Right lung (tissue), 10 donors: ENCODE results near the gene PPIP5K1. TPM values are rescaled to one million over a fixed set of nuclear protein-coding genes. Genes with fewer than 3 reads are reported as not detected.
"Not testable (repeated sequence)": the region's sequence is repeated elsewhere in the genome, so short reads cannot be mapped to it uniquely, and the experiment has no call there.

Experiments used
- DNase-seq, 2 donors: peaks; one replicate each; pipeline ENCODE4 v3.0.0-alpha.2; 2013
- long read RNA-seq, 8 donors: transcript quantifications; one replicate each; lab custom pipeline, GENCODE V29; 2026
- polyA plus RNA-seq, 5 donors: library from polyadenylated mRNA; unstranded; fragments of 120-200 nt; gene quantifications; one replicate each; pipeline versions ENCODE4 v1.2.1 to v1.2.3, GENCODE V29; 2013; ENCODE audit warnings: inconsistent platforms in 1 of 5, low replicate concordance in 1 of 5; ENCODE audit not compliant: insufficient read length in 5 of 5, insufficient read depth in 1 of 5

PPIP5K1 gene
- polyA plus RNA-seq = 10 to 100 TPM; 17.7 to 27.6 (median 25.6) TPM
- long read RNA-seq, donor 1 = 0 reads
- long read RNA-seq, donor 2 = 0 reads
- long read RNA-seq, donor 3 = 0 reads
- long read RNA-seq, donor 4 = 0 reads
- long read RNA-seq, donor 5 = 0 reads
- long read RNA-seq, donor 6 = 0 reads
- long read RNA-seq, donor 7, partial matches to known transcripts = 0 of 1 reads
- long read RNA-seq, donor 7, other reads (novel, unspliced or antisense) = 0 of 1 reads
- long read RNA-seq, donor 8, partial matches to known transcripts = 0 of 1 reads
- long read RNA-seq, donor 8, other reads (novel, unspliced or antisense) = 0 of 1 reads

DNA sequence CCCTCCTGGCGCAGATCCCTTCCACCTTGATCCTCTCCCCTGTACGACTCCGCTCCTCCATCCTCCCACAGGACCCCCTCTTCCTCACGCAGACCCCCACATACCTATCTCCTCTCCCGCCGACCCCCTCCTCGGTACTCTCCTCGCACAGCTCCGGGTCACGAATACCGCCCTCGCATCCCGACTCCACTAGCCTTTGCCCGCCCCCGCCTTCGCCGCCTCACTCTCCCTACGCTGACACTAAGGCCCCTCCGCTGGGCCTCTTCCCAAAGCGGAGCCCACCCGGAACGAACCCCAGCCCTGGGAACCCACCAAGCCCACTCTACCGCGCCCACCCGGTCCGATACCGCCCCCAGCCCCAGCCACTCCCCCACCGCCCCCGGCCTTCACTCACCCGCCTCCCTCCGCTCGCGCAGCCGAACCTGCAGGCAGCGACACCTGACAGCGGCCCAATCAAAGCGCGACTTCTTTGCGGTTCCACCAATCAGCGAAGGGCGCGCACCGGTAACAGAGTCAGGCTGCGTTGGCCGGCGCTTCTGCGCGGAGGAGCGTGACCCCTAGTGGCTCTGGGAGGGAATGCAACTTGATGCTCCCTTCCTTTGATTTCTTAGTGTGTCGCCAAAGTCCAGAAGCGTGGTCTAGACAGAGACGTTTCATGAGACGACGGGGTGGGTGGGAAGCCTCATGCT lies at the start of gene PPIP5K1:
Gene PPIP5K1 (minus strand): TSS at position 431 of the 689 bp plus-strand sequence. CDS start 5,704 bp downstream, outside the sequence.
- not testable (repeated sequence) for DNase-seq

DNA sequence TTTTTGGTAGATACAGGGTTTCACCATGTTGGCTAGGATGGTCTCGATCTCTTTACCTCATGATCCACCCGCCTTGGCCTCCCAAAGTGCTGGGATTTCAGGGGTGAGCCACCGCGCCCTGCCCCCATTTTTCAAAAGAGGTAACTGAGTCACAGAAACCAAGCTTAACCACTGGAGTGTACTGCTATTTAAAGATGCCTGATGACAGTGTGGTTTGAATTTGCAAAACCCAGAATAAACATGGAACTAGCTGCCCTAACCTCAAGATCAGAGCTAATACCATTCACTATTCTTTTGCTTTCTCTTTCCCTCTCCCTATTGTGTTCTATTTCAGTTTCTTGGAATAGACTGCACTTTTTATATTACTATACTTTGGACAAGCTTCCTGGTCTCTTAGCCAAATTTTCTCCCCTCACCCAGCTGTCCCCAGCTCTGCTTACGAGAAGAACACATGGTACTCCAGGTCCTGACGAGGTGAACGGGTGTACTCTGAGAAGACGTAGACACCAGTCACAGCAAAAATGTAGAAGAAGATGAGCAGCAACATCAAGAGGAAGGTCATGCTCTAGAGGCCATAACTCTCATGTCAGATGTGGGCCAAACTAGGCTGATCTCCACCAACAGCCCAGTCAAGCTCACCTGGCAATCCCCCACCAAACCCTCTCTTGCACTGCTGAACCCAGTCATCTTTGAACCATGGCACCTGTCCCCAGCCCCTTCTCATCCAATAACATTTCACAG lies 48.6 kb upstream of the PPIP5K1 start:
- not testable (repeated sequence) for DNase-seq

DNA sequence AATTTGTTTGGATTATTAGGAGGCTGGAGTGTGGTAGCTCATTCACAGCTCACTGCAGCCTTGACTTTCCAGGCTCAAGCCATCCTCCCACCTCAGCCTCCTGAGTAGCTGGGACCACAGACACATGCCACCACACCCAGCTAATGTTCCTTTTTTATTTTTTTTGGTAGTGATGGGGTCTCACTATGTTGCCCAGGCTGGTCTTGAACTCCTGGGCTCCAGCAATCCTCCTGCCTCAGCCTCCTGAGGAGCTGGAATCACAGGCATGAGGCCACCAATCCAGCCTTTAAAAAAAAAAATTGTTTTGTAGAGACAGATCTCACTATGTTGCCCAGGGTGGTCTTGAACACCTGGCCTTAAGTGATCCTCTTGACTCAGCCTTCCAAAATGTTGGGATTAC lies 36.9 kb upstream of the PPIP5K1 start:
- DNase-seq = not testable (repeated sequence)

DNA sequence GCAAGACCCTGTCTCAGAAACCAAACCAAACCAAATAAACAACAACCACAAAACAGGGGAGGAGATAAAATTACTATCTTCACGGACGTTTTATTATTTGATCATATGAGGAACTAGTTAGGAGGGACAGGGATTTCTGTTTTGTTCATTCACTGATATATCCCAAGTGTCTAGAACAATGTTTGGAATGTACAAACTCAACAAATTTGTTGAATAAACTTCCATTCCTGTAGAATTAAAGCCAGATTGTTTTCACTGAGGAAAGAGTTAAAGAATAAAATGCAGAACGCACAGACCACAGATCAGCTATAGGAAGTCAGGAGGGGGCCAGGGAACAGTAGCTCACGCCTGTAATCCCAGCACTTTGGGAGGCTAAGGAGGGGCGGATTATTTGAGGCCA lies 35.1 kb upstream of the PPIP5K1 start:
- DNase-seq = no peak

DNA sequence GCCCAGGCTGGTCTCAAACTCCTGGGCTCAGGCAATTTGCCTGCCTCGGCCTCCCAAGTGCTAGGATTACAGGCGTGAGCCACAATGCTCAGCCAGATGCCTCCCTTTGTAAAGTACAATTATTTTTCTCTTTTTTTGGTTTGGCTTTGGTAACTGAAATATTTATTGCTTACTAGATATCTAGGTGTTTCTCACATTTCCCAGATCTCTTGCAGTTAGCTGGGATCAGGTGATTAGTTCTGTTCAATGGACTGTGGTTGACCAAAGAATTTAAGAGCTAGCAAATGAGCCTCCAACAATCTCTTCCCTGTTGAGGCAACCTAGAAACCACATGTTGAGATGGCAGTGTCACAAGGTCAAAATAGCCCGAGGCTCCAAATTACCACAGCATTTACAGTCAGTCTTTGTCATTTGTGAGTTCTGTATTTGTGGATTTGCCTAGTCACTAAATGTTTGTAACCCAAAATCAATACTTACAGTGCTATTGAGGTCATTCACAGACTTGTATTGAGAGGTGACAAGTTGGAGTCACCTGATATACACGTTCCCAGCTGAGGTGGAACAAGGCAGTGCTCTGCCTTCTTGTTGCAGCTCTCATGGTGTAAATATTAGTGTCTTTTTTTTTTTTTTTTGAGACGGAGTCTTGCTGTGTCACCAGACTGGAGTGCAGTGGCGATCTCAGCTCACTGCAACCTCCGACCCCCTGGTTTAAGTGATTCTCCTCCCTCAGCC lies 32.2 kb upstream of the PPIP5K1 start:
- not testable (repeated sequence) for DNase-seq

DNA sequence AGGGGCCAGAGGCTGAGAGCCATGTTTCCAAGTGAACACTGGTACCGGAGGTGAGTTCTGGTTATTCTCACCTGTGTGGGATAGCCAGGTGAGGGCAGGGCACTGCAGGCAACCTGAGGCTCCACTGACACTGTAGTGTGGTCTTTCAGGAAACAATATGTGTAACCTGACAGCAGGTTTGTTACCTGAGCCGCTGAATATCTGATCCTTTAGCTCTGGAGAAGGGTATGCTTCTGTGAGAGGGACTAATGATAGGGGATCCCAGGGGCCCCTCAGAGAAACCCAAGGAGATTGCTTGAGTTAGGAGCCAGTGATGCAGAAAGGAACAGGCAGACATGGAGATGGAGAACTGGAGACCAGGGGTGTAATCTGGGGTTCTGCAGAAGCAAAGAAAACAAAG lies 28.7 kb upstream of the PPIP5K1 start, which contains the start of gene STRC:
Gene STRC (minus strand): TSS at position 101 of the 400 bp plus-strand sequence. CDS start 78 bp downstream, at position 23.
- DNase-seq = not testable (repeated sequence)

DNA sequence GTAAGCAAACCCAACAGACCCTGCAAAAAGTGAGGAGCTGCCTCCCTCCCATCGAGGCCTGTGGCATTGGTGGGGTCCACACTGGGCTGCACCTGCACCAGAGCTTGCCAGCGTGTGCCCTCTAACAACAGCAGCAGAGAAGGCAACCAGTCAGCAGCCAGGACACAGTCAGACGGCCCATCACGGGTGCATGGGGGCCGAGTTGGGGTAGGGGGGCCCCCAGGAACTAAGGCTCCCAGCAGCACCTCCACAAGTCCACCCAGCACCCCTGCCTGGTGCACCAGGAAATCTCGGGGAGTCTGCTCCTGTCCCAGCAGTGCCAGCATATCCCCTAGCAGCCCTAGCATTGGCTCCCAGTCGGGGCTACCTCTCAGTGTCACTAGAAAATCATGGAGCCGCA lies 27.7 kb upstream of the PPIP5K1 start:
- not testable (repeated sequence) for DNase-seq

DNA sequence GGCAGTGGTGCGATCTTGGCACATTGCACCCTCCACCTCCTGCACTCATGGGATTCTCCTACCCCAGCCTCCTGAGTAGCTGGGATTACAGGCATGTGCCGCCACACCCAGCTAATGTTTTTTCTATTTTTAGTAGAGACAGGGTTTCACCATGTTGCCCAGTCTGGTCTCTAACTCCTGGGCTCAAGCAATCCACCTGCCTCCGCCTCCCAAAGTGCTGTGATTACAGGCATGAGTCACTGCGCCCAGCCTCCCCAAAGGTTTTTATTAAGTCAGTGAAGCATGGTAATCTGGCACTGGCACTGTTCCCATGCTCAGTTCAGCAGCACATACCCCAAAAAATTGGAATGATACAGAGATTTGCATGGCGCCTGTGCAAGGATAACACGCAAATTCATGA lies 12.2 kb upstream of the PPIP5K1 start:
- not testable (repeated sequence) for DNase-seq

DNA sequence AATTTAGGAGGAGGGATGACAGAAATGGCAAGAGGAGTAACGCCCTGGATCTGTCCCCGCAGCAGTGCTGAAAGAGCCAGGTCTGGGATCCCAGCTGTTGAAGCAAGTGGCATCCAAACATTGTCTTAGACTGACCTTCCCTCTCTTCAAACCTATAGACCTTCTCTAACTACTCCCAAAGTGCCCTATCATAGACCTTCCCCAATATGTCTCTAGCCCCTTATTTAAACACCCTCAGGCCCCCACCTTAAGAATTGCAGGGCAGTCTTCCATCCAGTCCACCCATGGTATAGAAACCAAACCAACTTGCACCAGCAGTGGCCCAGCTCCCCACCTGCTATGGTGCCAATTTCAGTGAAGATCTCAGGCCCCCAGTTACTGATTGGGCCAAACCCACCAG lies 10.2 kb upstream of the PPIP5K1 start:
- DNase-seq = not testable (repeated sequence)

DNA sequence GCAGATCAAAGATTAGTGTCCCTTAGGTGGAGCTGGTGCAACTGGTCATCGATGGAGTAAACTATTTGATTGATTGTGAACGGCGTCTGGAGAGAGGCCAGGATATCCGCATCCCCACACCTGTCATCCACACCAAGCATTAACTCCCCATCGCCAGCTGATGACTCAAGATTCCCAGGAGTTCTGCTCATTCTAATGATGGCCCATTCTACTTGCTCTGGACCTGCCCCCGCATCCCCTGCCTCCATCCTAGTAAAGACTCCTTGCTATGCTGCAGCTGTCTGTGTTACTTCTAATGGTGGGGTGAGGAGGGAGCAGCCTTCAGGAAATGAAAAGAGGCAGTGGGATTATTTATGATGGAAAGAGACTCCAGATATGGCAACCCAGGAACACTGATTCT lies 9.1 kb upstream of the PPIP5K1 start:
- DNase-seq = not testable (repeated sequence)

DNA sequence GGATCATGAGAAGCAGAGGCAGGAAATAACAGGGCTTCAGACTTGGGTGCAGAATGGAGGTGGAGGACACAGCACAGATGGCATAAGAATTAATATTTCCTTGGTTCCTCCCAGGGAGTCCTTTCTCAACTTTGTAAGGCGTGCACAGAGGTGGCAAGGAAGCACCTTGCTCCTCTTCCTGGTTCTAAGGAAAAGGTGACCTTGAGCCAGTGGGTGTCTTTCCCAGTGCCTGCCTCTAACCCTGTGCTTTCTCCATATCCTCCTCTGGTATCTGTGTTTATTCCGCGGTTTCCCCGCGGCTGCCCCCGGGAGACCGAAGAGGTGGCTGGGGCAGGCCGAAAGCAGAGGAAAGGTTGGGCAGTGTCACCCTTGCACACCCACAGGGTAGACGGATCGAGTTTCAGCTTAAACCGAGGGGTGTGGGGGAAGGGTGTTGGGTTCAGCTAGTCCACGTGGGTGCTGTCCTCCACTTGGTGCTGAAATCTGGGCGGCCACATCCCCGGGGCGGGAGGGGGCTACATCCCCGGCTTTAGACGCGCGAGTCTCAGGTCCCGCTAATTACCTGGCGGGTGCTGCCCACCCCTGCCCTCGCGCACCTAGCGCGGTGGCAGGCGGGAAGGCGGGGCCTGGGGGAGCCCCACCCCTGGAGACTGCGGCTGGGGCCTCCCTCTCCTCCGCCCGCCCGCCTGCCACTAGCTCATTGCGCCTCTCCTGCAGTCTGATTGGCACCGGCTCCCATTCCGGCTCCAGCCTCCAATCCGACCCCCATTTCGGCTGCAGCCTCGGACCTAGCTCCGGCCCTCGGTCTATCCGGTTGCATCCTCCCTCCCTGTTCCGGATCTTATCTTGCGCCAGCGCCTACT lies 3.6 kb upstream of the PPIP5K1 start, which contains the start of gene CKMT1B:
Gene CKMT1B (plus strand): TSS at position 700 of the 863 bp plus-strand sequence. CDS start 192 bp downstream, outside the sequence.
- not testable (repeated sequence) for DNase-seq

DNA sequence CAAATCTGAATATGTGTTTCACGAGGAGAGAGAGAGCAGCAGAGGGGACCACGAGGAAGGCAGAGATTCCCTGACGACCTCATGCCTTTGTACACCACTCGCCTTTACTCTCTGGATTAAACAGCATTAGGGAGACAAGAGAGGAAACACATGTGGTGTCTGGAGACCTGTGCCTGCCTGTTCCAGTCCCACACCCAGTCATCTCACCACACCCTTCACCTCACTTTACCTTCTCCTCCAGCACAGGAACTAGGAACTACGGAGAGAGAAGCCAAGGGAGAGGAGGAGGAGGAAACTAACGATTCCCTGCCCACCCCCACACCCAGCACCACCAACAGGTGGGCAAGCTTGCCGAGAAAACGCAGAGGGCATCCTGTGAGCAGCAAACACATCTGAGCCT lies 2.8 kb upstream of the PPIP5K1 start:
- not testable (repeated sequence) for DNase-seq

DNA sequence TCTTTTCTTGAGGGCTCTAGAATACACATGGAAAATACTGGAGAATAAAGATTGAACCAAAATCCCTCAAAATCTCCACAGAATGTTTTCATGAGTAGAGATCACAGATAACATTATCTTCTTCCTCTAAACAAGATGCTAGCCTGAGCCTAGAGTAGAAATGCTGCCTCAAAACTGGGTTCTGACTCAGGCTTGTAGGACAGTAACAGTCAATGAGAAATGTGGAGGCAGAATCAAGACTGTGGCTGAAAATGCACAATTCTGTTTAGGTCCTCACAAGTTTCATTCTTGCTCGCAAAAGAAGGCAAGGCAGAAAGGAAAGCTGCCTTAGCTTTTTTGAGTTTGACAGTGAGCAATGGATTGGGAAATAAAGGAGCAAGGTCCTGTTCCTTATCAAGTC lies 15.4 kb downstream of the PPIP5K1 start:
- DNase-seq = not testable (repeated sequence)

DNA sequence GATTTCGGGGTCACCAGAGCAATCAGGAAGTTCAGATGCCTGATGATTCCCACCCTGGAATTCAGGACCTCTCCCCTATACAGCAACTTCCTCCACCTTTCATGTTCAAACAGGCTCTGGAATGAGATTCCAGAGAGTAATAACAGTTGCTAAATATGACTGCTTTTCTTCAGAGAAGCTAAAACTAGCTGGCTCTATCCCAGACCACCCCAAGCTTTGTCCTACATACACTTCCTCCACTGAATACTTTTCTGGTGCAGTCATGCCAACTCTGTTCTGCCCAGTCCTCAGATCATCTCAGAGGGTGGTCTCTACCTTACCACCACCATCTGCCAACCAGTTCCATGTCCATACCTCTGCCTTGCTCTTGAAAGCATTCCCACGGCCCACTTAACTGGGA lies 23.4 kb downstream of the PPIP5K1 start:
- DNase-seq = not testable (repeated sequence)

DNA sequence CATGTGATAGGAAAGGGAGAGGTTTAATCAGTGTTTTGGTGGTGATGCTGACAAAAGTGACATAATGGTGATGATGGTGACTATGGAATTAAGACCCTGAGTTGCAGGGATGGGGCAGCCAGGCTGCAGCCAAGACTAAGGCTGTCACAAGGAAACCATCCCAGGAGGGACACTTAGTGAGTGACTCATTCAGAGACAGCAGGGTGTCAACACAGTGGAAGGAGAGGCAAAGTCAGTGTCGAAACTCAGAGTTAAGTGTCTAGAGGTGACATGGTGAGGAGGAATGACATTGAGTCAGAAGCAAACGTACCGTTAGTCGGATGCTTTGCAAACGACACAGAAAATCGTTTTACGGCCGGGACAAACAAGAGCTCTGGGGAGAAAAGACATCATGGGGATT lies 26.2 kb downstream of the PPIP5K1 start:
- not testable (repeated sequence) for DNase-seq

DNA sequence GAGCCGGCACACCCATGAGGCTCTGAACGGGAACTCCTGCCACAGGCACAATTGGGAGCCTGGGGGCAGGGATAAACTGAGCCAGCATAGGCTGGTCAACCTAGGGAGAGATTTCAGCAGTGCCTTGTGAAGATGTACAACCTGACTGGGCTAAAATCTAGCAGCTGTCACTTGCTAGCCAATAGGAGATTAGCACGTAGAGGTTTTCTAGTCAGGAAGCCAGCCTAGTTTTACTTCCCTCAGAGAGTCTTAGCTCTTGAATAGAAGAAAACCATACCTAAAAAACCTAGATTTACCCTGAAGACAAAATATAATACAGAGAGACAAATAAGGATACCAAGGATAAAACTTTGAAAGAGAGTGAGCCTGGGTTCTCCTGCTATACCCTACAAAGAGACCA lies 27.3 kb downstream of the PPIP5K1 start:
- not testable (repeated sequence) for DNase-seq

DNA sequence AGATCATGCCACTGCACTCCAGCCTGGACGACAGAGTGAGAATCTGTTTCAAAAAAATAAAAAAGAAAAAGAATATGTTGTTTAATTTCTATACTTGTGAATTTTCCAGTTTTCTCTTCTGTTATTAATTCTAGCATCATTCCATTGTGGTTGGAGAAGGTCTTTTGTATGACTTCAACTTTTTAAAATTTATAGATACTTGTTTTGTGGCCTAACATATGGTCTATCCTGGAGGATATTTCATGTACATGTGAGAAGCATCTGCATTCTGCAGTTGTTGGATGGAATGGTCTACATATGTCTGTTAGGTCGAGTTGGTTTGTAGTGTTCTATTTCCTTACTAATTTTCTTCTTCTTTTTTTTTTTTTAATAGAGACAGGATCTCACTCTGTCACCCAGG lies 37.0 kb downstream of the PPIP5K1 start:
- DNase-seq = no peak

DNA sequence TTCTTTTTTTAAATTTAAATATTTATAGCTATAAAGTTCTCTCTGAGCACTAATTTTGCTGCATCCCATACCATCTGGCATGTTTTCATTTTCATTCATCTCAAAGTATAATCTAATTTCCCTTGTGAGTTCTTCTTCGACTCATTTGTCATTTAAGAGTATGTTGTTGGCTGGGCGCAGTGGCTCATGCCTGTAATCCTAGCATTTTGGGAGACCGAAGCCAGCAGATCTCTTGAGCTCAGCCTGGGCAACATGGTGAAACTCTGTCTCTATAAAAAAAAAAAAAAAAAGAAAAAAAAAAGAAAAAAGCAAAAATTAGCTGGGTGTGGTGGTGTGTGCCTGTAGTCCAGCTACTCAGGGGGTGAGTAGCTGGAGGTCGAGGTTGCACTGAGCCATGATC lies 37.8 kb downstream of the PPIP5K1 start:
- no peak for DNase-seq

DNA sequence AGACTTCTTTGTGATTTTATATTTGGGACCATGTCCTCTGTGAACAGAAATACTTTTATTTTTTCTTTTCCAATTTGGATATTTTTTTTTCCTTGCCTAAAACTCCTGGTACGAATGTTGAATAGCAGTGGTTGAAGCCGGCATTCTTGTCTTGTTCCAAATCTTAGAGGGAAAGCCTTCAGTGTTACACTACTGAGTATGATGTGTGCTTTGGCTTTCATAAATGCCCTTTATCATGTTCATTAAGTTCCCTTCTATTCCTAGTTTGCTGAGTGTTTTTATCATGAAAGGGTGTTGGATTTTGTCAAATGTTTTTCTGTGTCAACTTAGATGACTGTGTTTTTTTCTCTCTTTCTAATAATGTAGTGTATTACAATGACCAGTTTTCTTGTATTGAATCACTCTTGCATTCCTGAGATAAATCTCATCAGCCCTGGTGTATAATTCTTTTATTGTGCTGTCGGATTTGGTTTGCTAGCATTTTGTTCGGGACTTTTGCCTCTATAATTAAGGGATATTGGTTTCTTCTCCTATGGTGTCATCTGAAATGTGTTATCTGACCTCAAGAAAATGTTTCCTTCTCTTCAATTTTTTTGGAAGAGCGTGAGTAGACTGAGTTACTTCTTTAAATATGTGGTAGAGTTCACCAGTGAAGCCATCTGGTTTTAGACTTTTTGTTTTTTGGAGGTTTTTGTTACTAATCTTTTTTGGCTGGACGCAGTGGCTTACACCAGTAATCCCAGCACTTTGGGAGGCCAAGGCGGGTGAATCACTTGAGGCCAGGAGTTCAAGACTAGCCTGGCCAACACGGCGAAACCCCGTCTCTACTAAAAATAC lies 39.3 kb downstream of the PPIP5K1 start:
- DNase-seq = no peak
